Mesangial cell (primary cell): ENCODE measurements around the gene SENP1. TPM values are rescaled to one million over a fixed set of nuclear protein-coding genes. Genes with fewer than 3 reads are reported as not detected.

ENCODE experiments used
- total RNA-seq: library from RNA; depleted of rRNA; stranded (reverse); fragments of >200 nt; gene quantifications from 2 replicates; pipeline ENCODE4 v1.2.3, GENCODE V29; 2015

The SENP1 gene
- 11.0 and 11.9 TPM in 2 replicates for total RNA-seq

GRCh38 chr12:48105867-48106680 lies at the start of gene SENP1:
SENP1 (minus strand) TSS chr12:48106079; CDS start chr12:48101472, 4,607 bp downstream.

DNA sequence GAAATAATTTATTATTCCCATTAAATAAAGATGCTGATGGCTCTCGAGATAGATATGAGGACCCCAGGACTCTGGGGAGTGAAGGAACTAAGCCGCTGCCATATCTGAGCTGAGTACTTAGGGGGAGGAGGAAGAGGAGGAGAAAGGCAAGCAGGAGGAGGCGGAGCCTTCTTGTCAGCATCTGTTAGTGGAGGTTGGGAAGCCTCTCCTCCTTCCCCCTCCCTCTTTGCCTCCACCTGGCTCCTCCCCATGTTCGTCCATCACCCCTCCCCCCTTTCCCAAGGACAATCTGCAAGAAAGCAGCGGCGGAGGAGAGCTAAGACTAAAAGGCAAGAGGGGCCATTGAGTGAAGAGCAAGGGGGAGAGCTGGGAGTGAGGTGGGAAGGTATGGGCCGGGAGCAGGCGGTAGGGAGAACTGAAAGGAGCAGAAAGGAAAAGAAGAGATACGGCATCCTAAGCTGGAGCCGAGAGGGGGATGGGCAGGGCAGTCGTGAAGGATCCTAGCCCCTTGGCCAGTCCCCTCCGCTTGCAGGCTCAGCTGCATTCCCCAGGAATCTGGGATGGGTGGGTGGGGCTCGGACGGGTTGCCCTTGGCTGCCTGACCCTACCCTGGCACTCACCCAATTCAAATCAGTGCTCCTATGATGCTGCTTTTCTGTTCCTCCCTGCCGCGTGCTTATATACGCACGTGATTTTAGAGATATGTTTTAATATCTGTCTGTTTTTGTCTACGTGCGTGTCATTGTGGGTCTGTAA lies 13.4 kb upstream of the SENP1 start, which contains the start of gene PFKM:
TSS of gene PFKM (plus strand) at position 287 of the 756 bp plus-strand sequence. CDS start 3,411 bp downstream, outside the sequence.

GRCh38 chr12:48004053-48004941 lies 101.6 kb downstream of the SENP1 start, which contains the start of gene COL2A1:
COL2A1 (minus strand) TSS chr12:48004476; CDS start chr12:48004321, 155 bp downstream.

Other genes starting within 250 kb of the SENP1 start
- gene VDR, start 201.1 kb downstream of the SENP1 start, total RNA-seq, result 1.3 and 1.6 TPM in 2 replicates
- 70.7 and 135 TPM in 2 replicates for gene TMEM106C, start 142.5 kb downstream of the SENP1 start, total RNA-seq
- 0.49 and 0.51 TPM in 2 replicates for gene COL2A1, start 101.6 kb downstream of the SENP1 start, total RNA-seq
- gene PFKM, start 13.3 kb upstream of the SENP1 start, total RNA-seq, result 41.9 and 44.0 TPM in 2 replicates
- 15.5 and 16.5 TPM in 2 replicates for gene ASB8, start 51.4 kb upstream of the SENP1 start, total RNA-seq
- gene CCDC184, start 77.6 kb upstream of the SENP1 start, total RNA-seq, result 0.25 and 0.33 TPM in 2 replicates
- gene OR10AD1, start 97.2 kb upstream of the SENP1 start, total RNA-seq, result not detected in 2 replicates
- gene ZNF641, start 244.8 kb upstream of the SENP1 start, total RNA-seq, result 4.9 and 10.0 TPM in 2 replicates